ENCODE measurements around the gene ARID3A.

- TF ChIP-seq CTCF (IDR thresholded peaks at IDR 0.05 in 4 of 5, conservative IDR thresholded peaks at IDR 0.05 in 1 of 5) = no peak
- no peak for TF ChIP-seq POLR2A (IDR thresholded peaks at IDR 0.05)
Observed at GRCh38 chr19:947707-948539, 22.1 kb downstream of the ARID3A start.

Measured in gastrocnemius medialis (tissue), 4 donors.